Iris pigment epithelial cell (primary cell): ENCODE data around the gene ZNF750.

Experiments used
- DNase-seq: peaks from one replicate; pipeline ENCODE4 v3.0.0-alpha.2; 2011; ENCODE audit warnings: low read depth

Gene ZNF750

GRCh38 chr17:82812058-82812457, 27.8 kb downstream of the ZNF750 start:
- DNase-seq, result no peak

GRCh38 chr17:82810644-82811430, 29.0 kb downstream of the ZNF750 start:
- no peak for DNase-seq

GRCh38 chr17:82808921-82809905, 30.6 kb downstream of the ZNF750 start:
- peak; percentile 29 for DNase-seq

- DNase-seq, result no peak
Measured at GRCh38 chr17:82808006-82808405, 31.8 kb downstream of the ZNF750 start.

- DNase-seq, result no peak
Measured at GRCh38 chr17:82807562-82807961, 32.3 kb downstream of the ZNF750 start.

GRCh38 chr17:82807101-82807500, 32.7 kb downstream of the ZNF750 start:
- DNase-seq, result no peak

GRCh38 chr17:82806645-82807044, 33.2 kb downstream of the ZNF750 start:
- no peak for DNase-seq

GRCh38 chr17:82805823-82806222, 34.0 kb downstream of the ZNF750 start:
- DNase-seq, result no peak

- no peak for DNase-seq
Measured at GRCh38 chr17:82805254-82805653, 34.6 kb downstream of the ZNF750 start.

GRCh38 chr17:82804442-82805191, 35.2 kb downstream of the ZNF750 start:
- DNase-seq, result no peak

- no peak for DNase-seq
Measured at GRCh38 chr17:82803606-82804005, 36.2 kb downstream of the ZNF750 start.

- DNase-seq, result no peak
Measured at GRCh38 chr17:82803185-82803584, 36.6 kb downstream of the ZNF750 start.

GRCh38 chr17:82802075-82802780, 37.6 kb downstream of the ZNF750 start:
- no peak for DNase-seq

GRCh38 chr17:82801377-82801970, 38.3 kb downstream of the ZNF750 start:
- DNase-seq, result no peak

GRCh38 chr17:82800885-82801284, 38.9 kb downstream of the ZNF750 start:
- DNase-seq, result no peak

GRCh38 chr17:82799591-82799990, 40.2 kb downstream of the ZNF750 start:
- no peak for DNase-seq

- DNase-seq, result no peak
Measured at GRCh38 chr17:82798752-82799151, 41.1 kb downstream of the ZNF750 start.

- no peak for DNase-seq
Measured at GRCh38 chr17:82797061-82797460, 42.8 kb downstream of the ZNF750 start.

GRCh38 chr17:82795615-82796014, 44.2 kb downstream of the ZNF750 start:
- DNase-seq, result no peak

GRCh38 chr17:82794781-82795482, 44.9 kb downstream of the ZNF750 start:
- no peak for DNase-seq
